NB4 (cell line): ENCODE measurements around the gene TBX5.

Experiments
- MYC ChIP-seq: IDR thresholded peaks from 2 replicates; pipeline ENCODE4 v1.6.1; 2011; ENCODE audit warnings: low read depth, low read length
- POLR2A ChIP-seq: IDR thresholded peaks from 2 replicates; pipeline ENCODE4 v1.6.1; 2011; ENCODE audit warnings: mild to moderate bottlenecking; ENCODE audit not compliant: insufficient read length; ENCODE audit errors: extremely low read depth
- TF ChIP-seq, protein P1 (sequence below): IDR thresholded peaks from one replicate; pipeline ENCODE4 v1.5.1; 2012; ENCODE audit warnings: low read depth, low read length
- TF ChIP-seq, protein P2 (sequence below): IDR thresholded peaks from 2 replicates; pipeline ENCODE4 v1.6.1; 2011; ENCODE audit warnings: low read depth, low read length

DNA sequence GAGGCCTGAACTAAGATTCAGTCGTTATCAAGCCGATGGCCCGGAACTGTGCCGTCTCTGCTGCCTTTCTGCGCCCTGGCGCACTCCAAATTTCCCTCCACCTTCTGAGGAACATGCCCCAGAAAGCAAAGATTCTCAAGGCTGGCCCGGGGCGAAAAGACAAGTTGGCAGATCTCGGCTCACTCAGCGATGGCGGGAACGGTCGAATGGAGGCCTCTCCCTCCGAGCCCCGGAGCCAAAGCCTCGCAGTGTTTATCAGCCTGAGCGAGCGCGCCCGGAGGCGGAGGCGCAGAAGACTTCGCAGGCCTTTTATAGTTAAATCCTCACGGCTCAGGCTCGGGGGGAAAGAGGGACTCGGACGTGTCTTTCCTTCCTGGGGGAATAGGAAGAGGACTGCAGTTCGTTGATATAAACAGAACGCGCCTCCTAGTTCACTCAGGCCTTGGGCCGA is 5.6 kb downstream of the TBX5 start:
- TF ChIP-seq POLR2A (no peak), MYC (no peak)
- TF ChIP-seq, protein P1, sequence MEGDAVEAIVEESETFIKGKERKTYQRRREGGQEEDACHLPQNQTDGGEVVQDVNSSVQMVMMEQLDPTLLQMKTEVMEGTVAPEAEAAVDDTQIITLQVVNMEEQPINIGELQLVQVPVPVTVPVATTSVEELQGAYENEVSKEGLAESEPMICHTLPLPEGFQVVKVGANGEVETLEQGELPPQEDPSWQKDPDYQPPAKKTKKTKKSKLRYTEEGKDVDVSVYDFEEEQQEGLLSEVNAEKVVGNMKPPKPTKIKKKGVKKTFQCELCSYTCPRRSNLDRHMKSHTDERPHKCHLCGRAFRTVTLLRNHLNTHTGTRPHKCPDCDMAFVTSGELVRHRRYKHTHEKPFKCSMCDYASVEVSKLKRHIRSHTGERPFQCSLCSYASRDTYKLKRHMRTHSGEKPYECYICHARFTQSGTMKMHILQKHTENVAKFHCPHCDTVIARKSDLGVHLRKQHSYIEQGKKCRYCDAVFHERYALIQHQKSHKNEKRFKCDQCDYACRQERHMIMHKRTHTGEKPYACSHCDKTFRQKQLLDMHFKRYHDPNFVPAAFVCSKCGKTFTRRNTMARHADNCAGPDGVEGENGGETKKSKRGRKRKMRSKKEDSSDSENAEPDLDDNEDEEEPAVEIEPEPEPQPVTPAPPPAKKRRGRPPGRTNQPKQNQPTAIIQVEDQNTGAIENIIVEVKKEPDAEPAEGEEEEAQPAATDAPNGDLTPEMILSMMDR = no peak
- TF ChIP-seq, protein P2, sequence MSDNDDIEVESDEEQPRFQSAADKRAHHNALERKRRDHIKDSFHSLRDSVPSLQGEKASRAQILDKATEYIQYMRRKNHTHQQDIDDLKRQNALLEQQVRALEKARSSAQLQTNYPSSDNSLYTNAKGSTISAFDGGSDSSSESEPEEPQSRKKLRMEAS = no peak
